K562 (cell line): ENCODE measurements around the gene MAP3K7. TPM values are rescaled to one million over a fixed set of nuclear protein-coding genes. Genes with fewer than 3 reads are reported as not detected.

Experiments used
- BACH1 ChIP-seq: fragments of 200-800 bp; sonication (Bioruptor generic); IDR thresholded peaks from 2 replicates; pipeline ENCODE4 v1.6.1; 2016; ENCODE audit warnings: missing genetic modification characterization, missing compliant biosample characterization
- HIVEP1 ChIP-seq: fragments of 250-450 bp; sonication (Bioruptor Pico); IDR thresholded peaks from 2 replicates; pipeline ENCODE4 v1.4.0; 2020; ENCODE audit warnings: mild to moderate bottlenecking
- MTA3 ChIP-seq: fragments of 450-650 bp; formaldehyde crosslinking; IDR thresholded peaks from 2 replicates; pipeline ENCODE4 v1.6.1; 2017; ENCODE audit warnings: mild to moderate bottlenecking, borderline replicate concordance
- NFIC ChIP-seq: fragments of 450-650 bp; IDR thresholded peaks from 2 replicates; pipeline ENCODE4 v1.6.1; 2017; ENCODE audit warnings: mild to moderate bottlenecking, inconsistent platforms
- SRSF1 ChIP-seq: fragments of 200-400 bp; formaldehyde crosslinking; IDR thresholded peaks from 2 replicates; pipeline ENCODE4 v1.6.1; 2017; ENCODE audit warnings: mild to moderate bottlenecking, low read depth, low read length, moderate library complexity
- TFAP4 ChIP-seq: sonication (generic); formaldehyde crosslinking; IDR thresholded peaks from 2 replicates; pipeline ENCODE4 v1.8.0; 2022; ENCODE audit warnings: missing genetic modification reagents, mild to moderate bottlenecking, moderate library complexity, borderline replicate concordance
- THAP7 ChIP-seq: fragments of 250-450 bp; sonication (Bioruptor Pico); IDR thresholded peaks from 2 replicates; pipeline ENCODE4 v1.5.0; 2021
- ZBTB11 ChIP-seq, 3 experiments: fragments of 200-800 bp in 1 of 3; fragments of 250-450 bp in 1 of 3; fragments of 450-650 bp in 1 of 3; sonication (Bioruptor Pico) in 1 of 3; sonication (Bioruptor generic) in 1 of 3; formaldehyde crosslinking in 1 of 3; IDR thresholded peaks; 2 replicates each; pipeline versions ENCODE4 v1.6.1 to v1.8.0; 2016 to 2022; ENCODE audit warnings: mild to moderate bottlenecking in 2 of 3, missing genetic modification characterization in 2 of 3, missing compliant biosample characterization in 1 of 3, moderate library complexity in 1 of 3
- ZBTB49 ChIP-seq: sonication (generic); formaldehyde crosslinking; IDR thresholded peaks from 2 replicates; pipeline ENCODE4 v1.8.0; 2022; ENCODE audit warnings: missing genetic modification reagents, mild to moderate bottlenecking, borderline replicate concordance
- polyA plus RNA-seq, 8 experiments: library from polyadenylated mRNA; depleted of rRNA in 4 of 8; stranded (reverse) in 5 of 8; unstranded in 3 of 8; fragments of >200 nt; fragmentation: Nextera tagmentation in 2 of 8; fragmentation: Illumina TruSeq in 1 of 8; extraction: Ambion mirVana in 2 of 8; extraction: Trizol in 1 of 8; gene quantifications; 2 replicates each; pipeline versions ENCODE4 v1.2.1 to v1.2.3, GENCODE V29; 2011 to 2014; ENCODE audit warnings: inconsistent platforms in 1 of 8, missing spikeins in 1 of 8
- total RNA-seq, 7 experiments: library from RNA; depleted of rRNA in 6 of 7; stranded (reverse); fragments of >200 nt in 6 of 7; fragmentation: Illumina TruSeq in 2 of 7; extraction: Trizol in 2 of 7; gene quantifications; 2 replicates each; pipeline versions ENCODE4 v1.2.1 to v1.2.3, GENCODE V29; 2011 to 2021; ENCODE audit warnings: low replicate concordance in 1 of 7

MAP3K7 gene
- total and polyA plus RNA-seq, 9 of the 15 experiments (the other 6 are each of a cell fraction or from before 2014, with no cell fraction given), result 13.4 to 60.9 (median 34.8) TPM

GRCh38 chr6:90478789-90479602 lies 107.9 kb downstream of the MAP3K7 start (continued):
- TF ChIP-seq ZBTB11 (CRISPR knock-in tag; IDR thresholded peaks at IDR 0.05) (no peak), THAP7 (CRISPR knock-in tag) (no peak), SRSF1 (no peak), MTA3 (peak; percentile 42; the same call in 1 of the 2 replicates), BACH1 (tag) (no peak), ZBTB49 (CRISPR knock-in tag) (no peak), HIVEP1 (CRISPR knock-in tag) (no peak), TFAP4 (CRISPR knock-in tag) (peak; percentile 75; the same call in 1 of the 2 replicates), NFIC (peak; percentile 13; the same call in 1 of the 2 replicates)
